Measurements from ENCODE around the gene CLDN6. TPM values are rescaled to one million over a fixed set of nuclear protein-coding genes. Genes with fewer than 3 reads are reported as not detected.
A peak's percentile ranks its signal among the peaks of the same experiment; 100 is the strongest.

Gene CLDN6
- total and polyA plus RNA-seq, 9 of the 15 experiments (the other 6 are each of a cell fraction or from before 2014, with no cell fraction given): 0.22 to 0.75 (median 0.38) TPM; not detected in 3

DNA sequence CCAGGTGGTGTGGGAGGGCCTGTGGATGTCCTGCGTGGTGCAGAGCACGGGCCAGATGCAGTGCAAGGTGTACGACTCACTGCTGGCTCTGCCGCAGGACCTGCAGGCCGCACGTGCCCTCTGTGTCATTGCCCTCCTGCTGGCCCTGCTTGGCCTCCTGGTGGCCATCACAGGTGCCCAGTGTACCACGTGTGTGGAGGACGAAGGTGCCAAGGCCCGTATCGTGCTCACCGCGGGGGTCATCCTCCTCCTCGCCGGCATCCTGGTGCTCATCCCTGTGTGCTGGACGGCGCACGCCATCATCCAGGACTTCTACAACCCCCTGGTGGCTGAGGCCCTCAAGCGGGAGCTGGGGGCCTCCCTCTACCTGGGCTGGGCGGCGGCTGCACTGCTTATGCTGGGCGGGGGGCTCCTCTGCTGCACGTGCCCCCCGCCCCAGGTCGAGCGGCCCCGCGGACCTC lies 4.5 kb downstream of the CLDN6 start:
- Histone ChIP-seq H3K9me3 (replicated peaks; ENCODE audit: control insufficient read depth, insufficient read depth, low read depth, low read length) (no peaks in the 10 kb centered on the region), H4K20me1 (replicated peaks; ENCODE audit: control insufficient read depth, insufficient read depth, low read length) (no peaks in the 10 kb centered on the region), H3K36me3 (ENCODE audit: control insufficient read depth, insufficient read depth, low read length) (no peaks in the 10 kb centered on the region), H3K4me1 (replicated peaks in 1 of 2; ENCODE audit: control insufficient read depth in 2 of 2, insufficient read depth in 2 of 2, low read length in 2 of 2) (peaks cover 29 to 82% of the 10 kb centered on the region in 2 experiments), H2AFZ (ENCODE audit: low read depth, low read length) (no peak overlapping the region), H3K9me1 (ENCODE audit: control insufficient read depth, insufficient read depth, low read length) (peaks cover 3% of the 10 kb centered on the region), H3K9ac (ENCODE audit: insufficient read depth in 1 of 2, low read depth in 2 of 2, low read length in 2 of 2) (peak overlapping the region in 1 of 2 experiments; percentile 67; a peak in 1 of 4 replicates), H3K27me3 (ENCODE audit: control insufficient read depth in 2 of 2, insufficient read depth in 2 of 2, low read length in 2 of 2) (no peaks in the 10 kb centered on the region), H3K4me3 (no peak overlapping the region), H3K27ac (ENCODE audit: extremely low read depth, low read depth, low read length) (no peak overlapping the region), H3K4me2 (ENCODE audit: insufficient read depth, low read length) (no peak overlapping the region), H3K79me2 (ENCODE audit: control insufficient read depth, insufficient read depth, low read length) (no peaks in the 10 kb centered on the region)
- ChIA-PET CTCF (ENCODE audit: low intra/inter-chr PET ratio) (no interaction called here), POLR2A (interaction anchor here (0.6 to 0.9 kb wide), 2 partner anchors 10 to 18 kb away, joined by 3 read pairs; no protein-coding TSS in a partner anchor)
- in situ Hi-C loops (cut with MboI) (no loop called here), intact Hi-C loops (cut with micrococcal nuclease) (no loop called here)
- TF ChIP-seq MAX (CRISPR knock-in tag; IDR thresholded peaks at IDR 0.05): peak; percentile 64
- TF ChIP-seq, protein P1, sequence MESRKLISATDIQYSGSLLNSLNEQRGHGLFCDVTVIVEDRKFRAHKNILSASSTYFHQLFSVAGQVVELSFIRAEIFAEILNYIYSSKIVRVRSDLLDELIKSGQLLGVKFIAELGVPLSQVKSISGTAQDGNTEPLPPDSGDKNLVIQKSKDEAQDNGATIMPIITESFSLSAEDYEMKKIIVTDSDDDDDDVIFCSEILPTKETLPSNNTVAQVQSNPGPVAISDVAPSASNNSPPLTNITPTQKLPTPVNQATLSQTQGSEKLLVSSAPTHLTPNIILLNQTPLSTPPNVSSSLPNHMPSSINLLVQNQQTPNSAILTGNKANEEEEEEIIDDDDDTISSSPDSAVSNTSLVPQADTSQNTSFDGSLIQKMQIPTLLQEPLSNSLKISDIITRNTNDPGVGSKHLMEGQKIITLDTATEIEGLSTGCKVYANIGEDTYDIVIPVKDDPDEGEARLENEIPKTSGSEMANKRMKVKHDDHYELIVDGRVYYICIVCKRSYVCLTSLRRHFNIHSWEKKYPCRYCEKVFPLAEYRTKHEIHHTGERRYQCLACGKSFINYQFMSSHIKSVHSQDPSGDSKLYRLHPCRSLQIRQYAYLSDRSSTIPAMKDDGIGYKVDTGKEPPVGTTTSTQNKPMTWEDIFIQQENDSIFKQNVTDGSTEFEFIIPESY (CRISPR knock-in tag; IDR thresholded peaks at IDR 0.05): peak; percentile 63
- no peak for TF ChIP-seq FOXK2 (conservative IDR thresholded peaks at IDR 0.05 in 1 of 2, IDR thresholded peaks at IDR 0.05 in 1 of 2; ENCODE audit: low read depth in 2 of 2)
- no peak for TF ChIP-seq CREB1 (IDR thresholded peaks at IDR 0.05)
- TF ChIP-seq CREB1 (CRISPR knock-in tag; IDR thresholded peaks at IDR 0.05): no peak
- no peak for TF ChIP-seq ELF1 (tag; IDR thresholded peaks at IDR 0.05)
- TF ChIP-seq, protein P2, sequence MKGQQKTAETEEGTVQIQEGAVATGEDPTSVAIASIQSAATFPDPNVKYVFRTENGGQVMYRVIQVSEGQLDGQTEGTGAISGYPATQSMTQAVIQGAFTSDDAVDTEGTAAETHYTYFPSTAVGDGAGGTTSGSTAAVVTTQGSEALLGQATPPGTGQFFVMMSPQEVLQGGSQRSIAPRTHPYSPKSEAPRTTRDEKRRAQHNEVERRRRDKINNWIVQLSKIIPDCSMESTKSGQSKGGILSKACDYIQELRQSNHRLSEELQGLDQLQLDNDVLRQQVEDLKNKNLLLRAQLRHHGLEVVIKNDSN (CRISPR knock-in tag; IDR thresholded peaks at IDR 0.05): peak; percentile 46; the same call in 1 of the 2 replicates
- FAIRE-seq (no peak), ATAC-seq (no peak), DNase-seq (ENCODE audit: extremely low read depth in 1 of 4, low spot score in 3 of 4) (no peak)
- 64% methylated on average over 21 of the region's 27 CpGs for WGBS (ENCODE audit: insufficient coverage, low coverage, missing lambda C conversion rate)
- no TSS peak for BruUV-seq (replicated peaks)

Data from K562 (cell line).